ENCODE measurements around the gene IGDCC3.
A peak's percentile ranks its signal among the peaks of the same experiment; 100 is the strongest.

IGDCC3 gene

GRCh38 chr15:65377976-65378366 is at the start of gene IGDCC3:
Gene IGDCC3 (minus strand): TSS chr15:65378002. CDS start chr15:65377788, 214 bp downstream.
- peak; percentile 67 for DNase-seq

GRCh38 chr15:65426216-65426853 is 48.5 kb upstream of the IGDCC3 start:
- no peak for DNase-seq

GRCh38 chr15:65424683-65425082 is 46.9 kb upstream of the IGDCC3 start:
- no peak for DNase-seq

- no peak for DNase-seq
Measured at GRCh38 chr15:65423976-65424679, 46.3 kb upstream of the IGDCC3 start.

GRCh38 chr15:65423150-65423975 is 45.6 kb upstream of the IGDCC3 start:
- no peak for DNase-seq

- peak; percentile 96 for DNase-seq
Measured at GRCh38 chr15:65421360-65422215, 43.8 kb upstream of the IGDCC3 start.

- no peak for DNase-seq
Measured at GRCh38 chr15:65420975-65421359, 43.2 kb upstream of the IGDCC3 start.

- no peak for DNase-seq
Measured at GRCh38 chr15:65418596-65418995, 40.8 kb upstream of the IGDCC3 start.

GRCh38 chr15:65416845-65417416 is 39.1 kb upstream of the IGDCC3 start:
- DNase-seq: peak; percentile 90

GRCh38 chr15:65414841-65415621 is 37.2 kb upstream of the IGDCC3 start:
- DNase-seq: peak; percentile 89

GRCh38 chr15:65413760-65414144 is 36.0 kb upstream of the IGDCC3 start:
- DNase-seq: no peak

- DNase-seq: no peak
Measured at GRCh38 chr15:65413051-65413759, 35.4 kb upstream of the IGDCC3 start.

GRCh38 chr15:65412556-65412955 is 34.8 kb upstream of the IGDCC3 start:
- DNase-seq: no peak

GRCh38 chr15:65411465-65412071 is 33.8 kb upstream of the IGDCC3 start:
- DNase-seq: no peak

GRCh38 chr15:65410972-65411371 is 33.2 kb upstream of the IGDCC3 start:
- DNase-seq: no peak

- no peak for DNase-seq
Measured at GRCh38 chr15:65410036-65410435, 32.2 kb upstream of the IGDCC3 start.

- DNase-seq: peak; percentile 52
Measured at GRCh38 chr15:65409036-65409631, 31.3 kb upstream of the IGDCC3 start.

- DNase-seq: no peak
Measured at GRCh38 chr15:65408324-65409035, 30.7 kb upstream of the IGDCC3 start.

- no peak for DNase-seq
Measured at GRCh38 chr15:65406424-65407000, 28.7 kb upstream of the IGDCC3 start.

Data from right hindlimb (tissue), 1 donor.